Neural progenitor cell (in vitro differentiated cells): ENCODE results near the gene JAK1.

Source experiments
- CTCF ChIP-seq: fragments of 200-600 bp; sonication (generic); IDR thresholded peaks from 2 replicates; pipeline ENCODE4 v1.5.1; 2017; ENCODE audit warnings: antibody characterized with exemption, mild to moderate bottlenecking
- EZH2 ChIP-seq: fragments of 200-600 bp; sonication (generic); IDR thresholded peaks from 2 replicates; pipeline ENCODE4 v1.6.1; 2017; ENCODE audit warnings: antibody characterized with exemption, mild to moderate bottlenecking, moderate library complexity
- EZH2phosphoT487 ChIP-seq: fragments of 200-600 bp; sonication (generic); IDR thresholded peaks from 2 replicates; pipeline ENCODE4 v1.6.1; 2017; ENCODE audit warnings: antibody characterized with exemption

- no peak for TF ChIP-seq CTCF
- no peak for TF ChIP-seq EZH2
- TF ChIP-seq EZH2phosphoT487, result no peak
Measured at GRCh38 chr1:64976361-64976760, 10.0 kb upstream of the JAK1 start.
